Putamen (tissue), 1 donor: ENCODE results near the gene RABEP1.
"Not testable (repeated sequence)": the region's sequence is repeated elsewhere in the genome, so short reads cannot be mapped to it uniquely, and the experiment has no call there.

Experiments
- DNase-seq: peaks from one replicate; pipeline ENCODE4 v3.0.0-alpha.2; 2016; ENCODE audit warnings: low spot score

RABEP1 gene, protein sequence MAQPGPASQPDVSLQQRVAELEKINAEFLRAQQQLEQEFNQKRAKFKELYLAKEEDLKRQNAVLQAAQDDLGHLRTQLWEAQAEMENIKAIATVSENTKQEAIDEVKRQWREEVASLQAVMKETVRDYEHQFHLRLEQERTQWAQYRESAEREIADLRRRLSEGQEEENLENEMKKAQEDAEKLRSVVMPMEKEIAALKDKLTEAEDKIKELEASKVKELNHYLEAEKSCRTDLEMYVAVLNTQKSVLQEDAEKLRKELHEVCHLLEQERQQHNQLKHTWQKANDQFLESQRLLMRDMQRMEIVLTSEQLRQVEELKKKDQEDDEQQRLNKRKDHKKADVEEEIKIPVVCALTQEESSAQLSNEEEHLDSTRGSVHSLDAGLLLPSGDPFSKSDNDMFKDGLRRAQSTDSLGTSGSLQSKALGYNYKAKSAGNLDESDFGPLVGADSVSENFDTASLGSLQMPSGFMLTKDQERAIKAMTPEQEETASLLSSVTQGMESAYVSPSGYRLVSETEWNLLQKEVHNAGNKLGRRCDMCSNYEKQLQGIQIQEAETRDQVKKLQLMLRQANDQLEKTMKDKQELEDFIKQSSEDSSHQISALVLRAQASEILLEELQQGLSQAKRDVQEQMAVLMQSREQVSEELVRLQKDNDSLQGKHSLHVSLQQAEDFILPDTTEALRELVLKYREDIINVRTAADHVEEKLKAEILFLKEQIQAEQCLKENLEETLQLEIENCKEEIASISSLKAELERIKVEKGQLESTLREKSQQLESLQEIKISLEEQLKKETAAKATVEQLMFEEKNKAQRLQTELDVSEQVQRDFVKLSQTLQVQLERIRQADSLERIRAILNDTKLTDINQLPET

GRCh38 chr17:5281814-5282641, at the start of gene RABEP1:
TSS of gene RABEP1 (plus strand) at chr17:5282284. CDS start at chr17:5282487, 203 bp downstream.
- peak; percentile 85 for DNase-seq

GRCh38 chr17:5233492-5233891, 48.6 kb upstream of the RABEP1 start:
- DNase-seq = not testable (repeated sequence)

- DNase-seq = no peak
Observed at GRCh38 chr17:5234645-5235576, 47.2 kb upstream of the RABEP1 start, which contains the start of gene SCIMP. TSS of gene SCIMP (minus strand) at chr17:5234860. CDS start at chr17:5234755, 105 bp downstream.

DNA sequence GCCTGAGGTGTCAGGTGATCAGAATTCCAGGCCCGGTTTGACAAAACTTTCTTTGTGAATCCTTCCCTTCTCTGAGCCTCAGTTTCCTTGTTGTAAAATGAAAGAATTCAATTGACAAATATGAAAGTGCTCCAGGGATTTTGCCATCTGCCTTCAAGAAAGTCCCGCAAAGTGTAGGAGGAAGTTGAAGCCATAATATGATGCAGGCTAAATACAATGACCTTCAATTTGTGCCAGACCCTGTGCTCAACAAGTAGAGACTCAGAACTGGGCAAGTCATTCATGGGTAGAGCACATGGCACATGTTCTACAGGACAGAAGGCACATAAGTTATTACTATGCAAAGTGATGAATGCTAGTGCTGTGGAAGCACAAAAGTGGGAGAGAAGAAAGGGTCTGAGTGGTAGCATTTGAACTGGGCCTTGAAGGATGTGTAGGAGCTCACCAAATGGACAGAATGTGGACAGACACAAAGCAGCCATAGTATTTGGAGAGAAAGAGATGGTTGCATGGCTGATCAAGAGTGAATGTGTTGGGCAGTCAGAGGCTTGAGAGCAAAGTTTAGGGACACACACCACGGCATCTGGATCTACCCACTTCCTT, 45.0 kb upstream of the RABEP1 start:
- DNase-seq = no peak

GRCh38 chr17:5237541-5238016, 44.5 kb upstream of the RABEP1 start:
- DNase-seq = no peak

GRCh38 chr17:5238333-5238732, 43.8 kb upstream of the RABEP1 start:
- DNase-seq = no peak

DNA sequence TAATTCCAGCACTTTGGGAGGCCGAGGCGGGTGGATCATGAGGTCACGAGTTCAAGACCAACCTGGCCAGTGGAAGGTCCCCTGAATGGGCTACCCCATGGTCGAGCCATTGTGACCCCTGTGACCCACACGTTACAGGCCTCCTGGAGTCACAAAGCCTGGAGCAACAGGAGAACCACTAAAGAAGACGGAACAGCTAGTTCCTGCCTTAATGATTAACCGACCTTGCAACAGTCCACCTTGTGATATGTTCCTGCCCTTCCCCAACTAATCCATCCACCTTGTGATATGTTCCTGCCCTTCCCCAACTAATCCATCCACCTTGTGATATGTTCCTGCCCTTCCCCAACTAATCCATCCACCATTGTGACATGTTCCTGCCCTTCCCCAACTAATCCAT, 42.3 kb upstream of the RABEP1 start:
- DNase-seq = not testable (repeated sequence)

- DNase-seq = no peak
Observed at GRCh38 chr17:5241861-5242671, 40.0 kb upstream of the RABEP1 start.

DNA sequence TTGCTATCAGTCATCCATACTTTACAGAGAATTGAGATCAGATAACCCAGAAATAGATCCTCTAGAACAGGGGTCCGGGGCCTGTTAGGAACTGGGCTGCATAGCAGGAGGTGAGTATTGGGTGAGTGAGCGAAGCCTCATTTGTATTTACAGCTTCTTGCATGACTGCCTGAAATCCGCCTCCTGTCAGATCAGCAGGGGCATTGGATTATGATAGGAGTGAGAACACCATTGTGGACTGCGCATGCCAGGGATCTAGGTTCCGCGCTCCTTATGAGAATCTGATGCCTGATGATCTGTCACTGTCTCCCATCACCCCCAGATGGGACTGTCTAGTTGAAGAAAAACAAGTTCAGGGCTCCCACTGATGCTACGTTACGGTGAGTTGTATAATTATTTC, 34.5 kb upstream of the RABEP1 start:
- no peak for DNase-seq

DNA sequence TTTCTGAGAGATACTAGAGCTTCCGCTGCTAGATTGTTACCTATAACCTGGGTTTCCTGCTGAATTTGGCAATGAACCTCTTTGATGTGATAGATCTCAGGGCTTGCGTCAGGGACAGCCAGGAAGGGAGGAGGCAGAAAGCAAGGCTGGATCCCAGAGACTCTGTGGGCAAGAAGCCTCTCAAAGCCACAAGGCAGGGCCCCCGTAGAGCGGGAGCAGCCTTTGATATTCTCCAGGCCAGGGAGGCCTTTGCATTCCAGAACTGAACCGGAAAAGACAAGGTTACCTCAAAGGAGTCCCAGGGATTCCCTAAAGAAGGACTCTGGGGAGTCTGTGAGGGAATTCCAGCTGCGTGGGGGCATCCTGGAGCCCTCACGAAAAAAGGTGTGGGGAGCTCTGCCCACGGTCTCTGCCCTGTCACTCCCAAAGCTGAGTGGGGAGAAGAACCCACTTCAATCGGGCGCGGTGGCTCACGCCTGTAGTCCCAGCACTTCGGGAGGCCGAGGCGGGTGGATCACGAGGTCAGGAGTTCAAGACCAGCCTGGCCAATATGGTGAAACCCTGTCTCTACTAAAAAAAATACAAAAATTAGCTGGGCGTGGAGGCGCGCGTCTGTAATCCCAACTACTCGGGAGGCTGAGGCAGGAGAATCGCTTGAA, 33.1 kb upstream of the RABEP1 start:
- DNase-seq = no peak

GRCh38 chr17:5249615-5250014, 32.5 kb upstream of the RABEP1 start:
- DNase-seq = peak; percentile 74

DNA sequence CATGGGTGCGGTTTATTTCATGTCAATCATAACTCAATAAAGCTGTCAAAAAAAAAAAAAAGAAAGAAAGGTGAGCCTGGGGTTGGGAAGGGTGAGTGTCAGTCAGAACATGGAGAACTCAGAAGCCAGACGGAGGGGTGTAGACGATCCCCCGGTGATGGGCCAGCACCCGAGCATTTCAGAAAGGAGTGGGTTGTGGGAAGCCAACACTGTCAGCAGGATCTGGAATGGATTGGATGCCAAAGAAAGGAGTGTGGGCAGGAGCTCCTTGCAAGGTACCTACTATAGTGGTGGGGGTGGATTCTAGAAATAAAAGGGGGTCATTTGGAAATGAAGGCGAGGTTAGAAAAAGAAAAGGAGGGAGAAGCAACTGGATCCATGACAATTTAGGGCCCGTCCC, 27.7 kb upstream of the RABEP1 start:
- DNase-seq = peak; percentile 59

DNA sequence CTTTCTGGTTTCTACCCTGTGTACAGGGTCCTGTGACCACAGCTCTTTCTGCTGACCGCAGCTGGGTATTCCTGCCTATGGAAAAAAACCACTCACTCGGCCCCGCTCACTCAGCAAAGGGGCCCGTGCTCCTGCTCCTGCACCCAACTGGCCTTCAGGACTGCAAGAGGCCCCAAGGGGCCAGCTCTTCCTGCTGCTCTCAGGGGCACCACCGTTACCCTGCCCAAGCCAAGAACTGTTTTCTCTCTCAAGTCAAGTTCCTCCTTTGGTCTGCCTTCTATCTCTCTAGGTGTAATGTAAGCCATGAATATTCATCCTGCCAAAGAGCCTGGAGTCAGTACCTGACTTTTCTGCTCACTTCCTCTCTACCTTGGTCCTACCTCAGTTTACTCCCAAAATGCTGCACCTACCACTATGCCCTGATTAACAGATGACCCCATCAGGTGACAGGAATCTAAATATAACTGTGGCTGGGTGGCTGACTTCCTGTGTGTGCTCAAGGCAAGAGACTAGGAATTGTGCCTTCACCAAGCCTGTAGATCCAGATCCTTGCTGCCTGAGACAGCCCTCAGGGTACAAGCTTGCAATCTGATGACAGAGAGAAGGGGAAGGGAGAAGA, 27.1 kb upstream of the RABEP1 start:
- no peak for DNase-seq

GRCh38 chr17:5257124-5257523, 25.0 kb upstream of the RABEP1 start:
- no peak for DNase-seq

GRCh38 chr17:5260542-5260941, 21.5 kb upstream of the RABEP1 start:
- DNase-seq = no peak

- no peak for DNase-seq
Observed at GRCh38 chr17:5262416-5262991, 19.6 kb upstream of the RABEP1 start.

GRCh38 chr17:5263441-5263840, 18.6 kb upstream of the RABEP1 start:
- no peak for DNase-seq

DNA sequence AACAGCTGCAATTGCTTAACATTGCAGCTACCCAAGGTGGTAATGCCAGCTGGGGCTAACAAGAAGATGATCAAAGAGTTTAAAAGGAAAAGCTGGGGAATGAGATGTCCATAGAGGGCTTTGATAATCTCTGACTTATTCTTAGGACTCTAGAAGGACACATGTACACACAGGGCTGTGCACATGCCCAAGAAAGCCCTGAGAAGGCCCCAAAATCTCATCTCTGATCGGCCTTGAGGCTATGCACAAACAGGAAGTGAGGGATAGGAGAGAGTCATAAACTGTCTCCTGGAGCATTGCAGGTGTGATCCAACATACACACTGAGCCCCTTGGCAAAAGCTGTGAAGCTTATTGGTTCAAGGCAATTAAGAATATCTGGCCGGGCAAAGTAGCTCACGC, 17.2 kb upstream of the RABEP1 start:
- DNase-seq = no peak
